Stimulated activated CD4-positive, alpha-beta T cell treated with anti-CD3 and anti-CD28 coated beads, Interleukin-15, amount 100 ng/mL, for 48 hours (primary cell): ENCODE results near the gene FOXI1.
"Not testable (repeated sequence)": the region's sequence is repeated elsewhere in the genome, so short reads cannot be mapped to it uniquely, and the experiment has no call there.

ENCODE experiments used
- DNase-seq, 2 donors: peaks; one replicate each; pipeline ENCODE4 v3.0.0-alpha.2; 2020; ENCODE audit warnings: low read depth in 2 of 2

The FOXI1 gene

DNA sequence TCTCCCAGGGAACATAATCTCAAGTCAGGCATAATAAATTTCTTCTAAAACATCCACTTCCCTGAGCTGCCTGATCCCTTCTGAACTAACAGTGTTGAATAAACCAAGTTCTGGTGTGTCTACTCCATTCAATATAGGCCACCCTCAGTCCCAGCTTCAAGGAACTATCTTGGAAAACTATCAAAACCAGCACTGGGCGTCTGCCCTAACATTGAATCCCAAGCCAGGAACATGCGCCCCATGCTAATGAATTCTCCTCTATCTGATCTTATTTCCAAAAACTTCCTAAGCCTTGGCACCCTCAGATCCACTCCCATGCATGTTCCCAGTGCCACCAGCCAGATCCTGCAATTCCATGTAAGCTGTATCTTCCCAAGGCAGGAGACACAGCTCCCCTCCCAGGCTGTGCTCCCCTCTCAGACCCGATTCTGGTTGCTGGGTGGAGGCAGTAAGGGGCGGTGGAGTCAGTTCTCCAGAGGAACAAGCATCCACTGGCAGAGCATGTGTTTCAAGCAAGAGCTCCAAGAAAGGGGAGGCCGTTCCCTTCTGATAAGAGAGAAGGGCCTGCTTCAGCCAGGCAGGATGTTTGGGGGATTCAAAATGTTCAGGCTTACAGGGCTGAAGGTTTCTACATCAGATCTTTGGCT is 13.1 kb upstream of the FOXI1 start:
- no peak for DNase-seq

DNA sequence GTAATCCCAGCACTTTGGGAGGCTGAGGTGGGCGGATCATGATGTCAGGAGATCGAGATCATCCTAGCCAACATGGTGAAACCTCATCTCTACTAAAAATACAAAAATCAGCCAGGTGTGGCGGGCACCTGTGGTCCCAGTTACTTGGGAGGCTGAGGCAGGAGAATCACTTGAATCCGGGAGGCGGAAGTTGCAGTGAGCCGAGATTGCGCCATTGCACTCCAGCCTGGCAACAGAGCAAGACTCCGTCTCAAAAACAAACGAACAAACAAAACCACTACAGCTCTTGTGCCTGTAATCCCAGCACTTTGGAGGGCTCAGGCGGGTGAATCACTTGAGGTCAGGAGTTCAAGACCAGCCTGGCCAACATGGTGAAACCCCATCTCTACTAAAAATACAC is 11.4 kb upstream of the FOXI1 start:
- DNase-seq: not testable (repeated sequence)

DNA sequence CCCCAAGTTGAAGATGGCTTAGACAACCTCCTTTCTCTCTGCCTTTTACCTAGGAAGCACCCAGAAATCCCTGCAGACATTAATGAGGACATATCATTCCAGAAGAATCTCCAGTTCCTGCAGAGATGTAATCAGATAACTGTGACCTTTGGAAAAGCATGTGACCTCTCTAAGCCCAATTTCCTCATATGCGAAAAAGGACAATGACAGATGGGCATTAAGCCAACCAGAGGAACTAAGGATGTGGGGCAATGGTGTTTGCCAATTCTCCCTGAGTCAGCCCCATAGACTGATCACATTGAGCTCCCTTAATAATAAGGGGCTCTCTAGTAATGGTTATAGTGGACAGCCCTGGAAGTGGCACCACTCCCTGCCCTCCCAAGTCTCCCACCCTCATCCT is 10.1 kb upstream of the FOXI1 start:
- DNase-seq: no peak

DNA sequence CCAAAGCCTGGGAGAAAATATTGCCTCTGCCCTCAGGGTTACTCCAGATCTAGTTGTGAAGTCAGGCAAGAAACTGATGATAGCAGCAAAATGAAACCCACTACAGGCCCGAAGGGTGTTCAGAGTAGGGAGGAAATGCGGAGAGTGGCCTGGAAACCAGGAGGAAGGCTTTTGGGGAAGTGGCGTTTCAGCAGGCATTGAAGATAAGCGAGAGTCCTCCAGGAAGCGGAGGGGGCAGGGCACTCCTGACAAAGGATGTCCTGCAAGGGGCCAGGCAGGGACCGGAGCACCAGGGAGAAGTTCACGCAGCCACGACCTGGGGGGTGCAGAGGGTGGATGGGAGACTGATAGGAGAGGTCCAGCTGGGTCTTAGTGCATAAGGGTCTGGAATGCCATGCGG is 7.8 kb upstream of the FOXI1 start:
- no peak for DNase-seq

DNA sequence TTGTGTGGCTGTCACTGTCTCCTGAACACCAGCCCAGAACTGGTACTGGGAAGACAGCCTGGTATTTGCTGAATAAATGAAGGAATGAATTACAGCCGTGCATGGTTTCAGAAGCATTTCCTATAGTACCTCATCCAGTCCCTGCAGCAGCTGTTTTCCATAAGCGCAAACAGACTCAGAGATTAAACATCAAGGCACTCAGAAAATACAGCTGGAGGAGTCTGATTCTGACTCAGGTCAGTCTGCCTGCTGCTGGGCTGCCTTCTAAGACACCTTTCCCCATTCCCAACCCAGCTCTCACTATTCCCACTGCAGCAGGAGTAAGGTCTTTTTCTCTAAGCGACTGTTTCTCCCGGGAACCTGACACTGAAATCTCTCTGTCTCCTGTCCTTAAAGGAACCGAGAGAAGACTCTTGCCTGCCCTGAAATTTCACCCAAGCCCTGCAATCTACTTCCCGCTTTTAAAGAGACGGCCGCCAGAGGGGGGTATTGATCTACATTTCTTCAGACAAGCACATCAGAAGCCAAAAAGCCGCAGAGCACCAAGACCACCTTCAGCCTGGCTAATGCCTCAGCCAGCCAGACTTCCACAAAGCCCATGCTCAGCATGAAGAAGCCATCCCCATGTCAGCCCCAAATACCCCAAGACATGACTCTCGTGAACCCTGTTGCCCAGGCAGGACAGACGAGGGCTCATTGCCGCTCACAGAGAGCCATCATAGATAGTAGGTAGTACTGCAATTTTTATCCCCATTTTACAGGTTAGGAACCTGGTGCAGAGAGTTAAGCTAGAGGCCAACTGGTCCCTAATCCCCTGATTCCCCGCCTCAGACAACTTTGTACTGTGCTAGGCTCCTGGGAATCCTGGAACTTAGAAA is 5.4 kb upstream of the FOXI1 start:
- DNase-seq: peak; percentile 46 to 61

DNA sequence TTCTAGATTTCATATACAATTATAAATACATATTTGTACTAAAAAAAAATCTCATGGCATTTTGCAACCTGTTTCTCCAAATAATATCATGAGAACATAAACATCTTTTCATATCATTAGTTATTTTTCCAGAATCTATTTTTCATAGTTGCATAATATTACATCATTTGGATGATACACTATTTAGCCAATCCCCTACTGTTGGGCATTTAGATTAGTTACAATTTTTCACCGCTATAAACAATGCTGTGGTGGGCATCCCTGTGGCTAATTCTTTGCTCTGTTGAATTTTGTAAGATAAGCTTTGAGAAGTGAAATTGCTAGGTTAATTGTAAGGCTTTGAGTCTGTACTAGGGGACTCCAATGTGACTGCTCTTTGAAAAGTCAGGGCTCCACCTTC is 2.2 kb upstream of the FOXI1 start:
- DNase-seq: no peak

DNA sequence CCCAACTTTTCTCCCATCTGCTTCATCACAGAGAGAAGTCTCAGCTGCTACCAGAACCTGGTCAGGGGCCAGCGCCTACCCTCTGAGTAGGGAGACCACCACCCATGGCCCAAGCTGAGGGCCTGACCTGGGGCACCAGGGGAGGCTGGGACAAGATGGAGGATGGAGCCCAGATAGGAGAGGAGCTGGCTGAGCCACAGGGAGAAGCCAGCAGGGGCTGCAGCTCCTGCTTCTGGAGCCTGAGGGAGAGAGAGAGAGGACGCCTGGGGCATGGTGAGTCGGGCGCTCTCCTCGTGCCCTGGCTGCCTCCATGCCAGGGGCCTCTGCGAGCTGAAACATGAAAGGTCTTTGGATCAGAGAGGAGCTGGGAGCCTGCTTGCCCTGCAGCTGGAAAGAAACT is 1.4 kb upstream of the FOXI1 start:
- no peak for DNase-seq

DNA sequence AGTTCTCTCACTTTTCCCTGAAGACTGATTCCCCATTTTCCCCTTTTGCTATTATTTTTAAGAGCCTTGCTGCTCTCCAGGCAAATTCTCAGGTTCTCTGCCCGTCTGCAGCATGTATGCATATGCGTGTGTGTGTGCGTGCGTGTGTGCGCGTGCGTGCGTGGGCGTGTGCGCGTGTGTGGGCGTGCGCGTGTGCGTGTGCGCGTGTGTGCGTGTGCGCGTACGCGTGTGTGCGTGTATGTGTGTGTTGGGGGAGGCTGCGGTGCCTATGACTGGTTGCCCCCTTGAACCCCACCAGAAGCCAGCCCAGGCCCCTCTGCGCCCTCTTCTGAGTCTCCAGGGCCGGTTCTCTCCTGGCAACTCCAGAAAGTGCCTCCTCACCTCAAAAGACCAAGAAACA is 987 bp upstream of the FOXI1 start:
- DNase-seq: no peak

DNA sequence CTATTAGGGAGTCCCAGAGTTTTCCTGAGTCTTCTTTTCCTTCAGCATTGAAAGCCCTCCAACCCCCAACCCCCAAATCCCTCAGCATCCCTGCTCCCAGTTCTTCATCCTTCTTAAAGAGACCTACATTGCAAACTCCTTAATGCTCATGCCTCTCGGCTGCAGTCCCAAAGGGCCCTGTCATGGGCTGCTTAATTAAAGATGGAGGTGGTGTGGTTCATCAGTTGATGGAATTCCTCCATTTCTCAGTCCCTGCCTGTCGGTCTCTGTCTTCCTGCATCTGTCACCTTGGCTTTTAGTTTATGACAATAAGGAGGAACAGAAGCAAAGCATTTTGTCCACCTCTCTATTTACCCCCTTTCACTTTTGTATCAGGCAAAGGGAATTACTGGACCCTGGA is 2.0 kb downstream of the FOXI1 start:
- DNase-seq: no peak

DNA sequence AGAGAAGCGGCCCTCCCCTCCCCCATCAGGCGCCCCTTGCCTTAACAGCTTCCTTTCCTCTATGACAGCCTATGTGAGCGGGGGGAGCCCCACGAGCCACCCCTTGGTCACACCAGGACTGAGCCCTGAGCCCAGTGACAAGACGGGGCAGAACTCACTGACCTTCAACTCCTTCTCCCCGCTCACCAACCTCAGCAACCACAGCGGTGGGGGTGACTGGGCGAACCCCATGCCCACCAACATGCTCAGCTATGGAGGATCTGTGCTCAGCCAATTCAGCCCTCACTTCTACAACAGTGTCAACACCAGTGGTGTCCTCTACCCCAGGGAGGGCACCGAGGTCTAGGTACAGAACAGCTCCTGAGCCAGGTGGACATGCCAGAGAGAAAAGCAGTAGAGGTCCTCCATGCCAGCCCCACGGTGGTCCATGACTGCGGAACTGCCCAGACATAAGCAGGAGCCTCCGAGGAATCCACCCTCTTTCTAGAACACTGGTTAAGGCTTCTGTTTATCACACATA is 2.6 kb downstream of the FOXI1 start:
- DNase-seq: no peak

DNA sequence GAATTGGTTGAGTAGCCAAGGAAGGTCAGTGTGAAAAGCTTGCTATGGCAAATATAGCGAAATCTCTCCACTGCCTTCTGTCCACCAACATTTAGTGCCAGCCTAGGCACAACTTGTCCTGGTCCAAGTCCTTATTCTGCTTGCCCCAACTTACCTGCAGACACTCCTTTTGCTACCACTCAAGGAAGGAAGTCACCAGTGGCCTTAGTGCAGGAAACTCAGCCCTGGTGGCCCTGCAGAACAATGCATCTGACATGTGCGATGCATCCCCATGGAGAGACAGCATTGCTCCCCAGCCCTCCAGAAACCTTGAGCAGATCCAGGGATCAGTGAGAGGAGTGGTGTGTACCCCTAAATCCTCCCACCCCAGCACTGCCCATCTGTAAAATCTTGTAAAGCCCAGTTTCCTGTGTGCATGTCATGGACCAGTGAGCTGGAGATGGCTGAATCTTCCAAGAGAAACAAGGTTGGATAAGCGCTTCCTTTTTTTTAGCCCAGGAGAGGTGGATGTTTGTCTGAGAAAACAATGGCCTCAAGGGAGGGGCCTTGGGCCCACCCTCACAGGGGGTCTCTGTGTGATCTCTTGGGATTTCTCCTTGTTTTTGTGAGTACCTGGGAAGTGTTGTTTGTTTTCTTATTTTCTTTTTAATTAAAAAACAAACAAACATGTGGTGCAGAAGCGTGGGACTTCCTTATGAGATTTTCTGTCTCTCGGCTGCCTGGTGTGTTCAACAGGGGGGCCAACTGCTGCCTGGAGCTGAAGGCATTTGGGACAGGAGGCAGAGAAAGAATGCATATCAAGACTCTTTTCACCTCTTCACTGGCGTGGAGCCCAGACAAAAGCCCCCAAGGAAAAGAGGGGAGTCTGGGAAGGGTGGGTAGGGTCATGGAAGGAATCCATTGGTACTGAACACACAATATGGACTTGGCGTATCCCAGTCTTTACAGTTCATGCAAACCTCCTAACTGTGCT is 3.6 kb downstream of the FOXI1 start:
- DNase-seq: no peak

DNA sequence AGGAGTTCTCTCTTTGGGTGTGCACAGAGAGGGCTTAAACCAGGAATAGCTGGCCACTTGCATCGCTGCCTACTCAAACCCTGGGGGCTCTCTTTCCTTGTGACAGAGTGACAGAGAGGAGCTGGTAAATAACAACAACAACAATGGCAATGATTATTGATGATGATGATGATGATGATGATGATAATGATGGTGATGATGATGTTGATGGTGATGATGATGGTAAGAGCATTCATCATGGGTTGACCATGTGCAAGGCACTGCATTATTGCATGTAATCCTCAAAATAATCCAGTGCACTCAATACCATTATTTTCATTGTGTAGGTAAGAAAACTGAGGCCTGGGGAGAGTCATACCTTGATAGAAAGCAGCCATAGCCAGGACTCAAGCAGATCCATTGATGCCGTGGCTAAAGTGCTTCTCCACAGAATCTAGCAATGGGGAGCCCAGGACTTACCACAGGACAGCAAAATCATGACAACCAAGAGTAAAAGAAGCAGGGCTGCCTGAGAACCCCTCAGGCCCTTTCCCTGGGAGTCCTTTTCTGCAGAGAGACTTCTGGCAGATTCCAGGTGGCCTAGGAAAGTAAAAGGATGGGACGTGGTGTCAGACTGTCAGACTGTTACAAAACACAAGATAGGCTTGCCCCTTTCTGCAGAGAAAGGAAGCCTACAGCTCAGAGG is 4.8 kb downstream of the FOXI1 start:
- no peak for DNase-seq

DNA sequence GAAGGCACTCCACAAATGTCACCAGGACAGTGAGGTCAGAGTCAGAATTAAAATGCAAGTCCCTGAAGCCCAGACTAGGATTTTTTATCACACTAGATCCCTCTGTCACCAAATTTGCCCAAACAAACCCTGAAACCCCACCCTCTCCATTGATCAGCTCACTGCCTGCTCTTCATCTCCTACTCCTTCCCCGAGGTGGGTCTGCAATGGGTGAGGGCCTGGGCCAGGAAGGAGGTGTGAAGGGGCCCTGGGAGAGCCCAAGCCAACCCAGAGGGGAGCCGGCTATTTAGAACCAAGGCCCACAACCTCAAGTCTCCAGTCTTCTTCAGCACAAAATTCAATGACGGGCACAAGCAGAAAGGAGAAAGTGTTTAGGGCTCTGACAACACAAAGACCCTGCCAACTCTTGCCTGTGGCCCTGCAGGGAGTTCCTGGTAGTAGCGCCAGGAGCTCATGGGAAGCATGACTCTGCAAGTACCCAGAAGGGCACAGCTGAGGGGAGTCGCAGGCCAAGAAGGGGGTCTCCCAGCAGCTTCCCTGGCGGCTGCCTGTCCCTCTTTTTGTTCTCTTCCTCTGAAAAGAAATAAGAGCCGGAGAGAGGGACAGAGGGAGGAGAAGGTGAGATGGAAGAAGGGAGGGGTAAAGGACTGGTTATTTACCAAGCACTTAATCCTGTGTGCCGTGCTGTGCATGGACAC is 5.5 kb downstream of the FOXI1 start:
- DNase-seq: no peak

DNA sequence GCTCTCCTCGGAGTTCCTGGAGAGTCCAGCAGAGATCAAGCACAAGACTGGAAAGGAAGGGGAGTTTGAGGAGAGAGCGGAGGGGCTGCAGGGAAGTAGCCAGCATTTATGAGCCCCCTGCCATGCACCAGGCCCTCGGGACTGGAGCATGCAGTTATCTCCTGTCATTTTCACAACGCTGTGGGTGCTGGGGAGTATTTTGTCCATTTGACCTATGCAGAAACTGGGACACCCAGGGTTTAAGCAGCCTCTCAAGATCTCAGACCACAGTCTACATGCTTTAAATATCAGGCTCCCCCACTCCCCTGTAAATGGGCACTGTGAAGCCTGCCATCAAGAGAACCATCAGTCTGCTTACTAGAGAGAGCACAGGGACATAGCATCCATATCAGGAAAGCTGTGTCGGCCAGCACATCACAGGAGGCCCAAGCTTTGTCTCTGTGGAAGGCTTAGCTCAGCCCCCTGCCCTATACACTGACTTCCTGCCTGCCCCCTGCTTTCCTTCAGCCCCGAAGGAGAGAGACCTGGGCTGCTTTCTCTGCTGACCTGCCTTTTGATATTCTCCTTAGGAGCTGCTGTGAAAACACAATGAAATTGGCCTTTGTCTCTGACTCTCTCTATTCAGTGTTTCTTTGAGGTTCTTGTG is 7.3 kb downstream of the FOXI1 start:
- DNase-seq: no peak

DNA sequence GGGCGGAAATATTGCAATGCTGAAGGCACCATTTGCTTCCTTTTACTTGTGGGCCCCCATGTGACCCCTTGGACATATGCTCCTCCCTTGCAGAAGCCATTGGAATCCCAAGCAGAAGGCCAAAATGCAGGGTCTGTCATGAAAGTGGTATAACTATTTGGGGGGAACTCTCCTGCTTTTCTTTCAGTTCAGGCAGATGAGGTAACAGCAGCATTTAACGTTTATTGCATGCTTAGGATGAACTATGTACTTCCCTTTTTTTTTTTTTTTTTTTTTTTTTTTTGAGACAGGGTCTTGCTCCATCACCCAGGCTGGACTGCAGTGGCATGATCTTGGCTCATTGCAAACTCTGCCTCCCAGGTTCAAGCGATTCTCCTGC is 7.8 kb downstream of the FOXI1 start:
- no peak for DNase-seq

DNA sequence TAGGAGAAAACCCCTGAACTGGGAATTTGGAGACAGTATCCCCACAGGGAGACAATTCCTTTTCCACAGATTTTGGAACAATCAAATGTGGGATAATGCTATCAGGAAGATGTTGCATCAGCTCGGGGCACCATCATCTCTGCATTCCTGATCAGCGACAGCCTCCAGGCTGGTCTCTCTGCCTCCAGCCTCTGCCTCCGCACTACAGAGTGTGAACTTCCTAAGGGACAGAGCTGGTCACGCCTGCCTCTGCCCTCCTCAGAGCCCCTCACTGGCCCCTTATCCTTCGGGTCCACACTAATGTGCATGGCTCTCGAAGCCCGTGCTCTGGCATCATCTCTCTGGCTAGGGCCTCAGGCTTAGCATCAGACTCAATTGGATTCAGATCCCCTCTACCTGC is 8.6 kb downstream of the FOXI1 start:
- DNase-seq: no peak

DNA sequence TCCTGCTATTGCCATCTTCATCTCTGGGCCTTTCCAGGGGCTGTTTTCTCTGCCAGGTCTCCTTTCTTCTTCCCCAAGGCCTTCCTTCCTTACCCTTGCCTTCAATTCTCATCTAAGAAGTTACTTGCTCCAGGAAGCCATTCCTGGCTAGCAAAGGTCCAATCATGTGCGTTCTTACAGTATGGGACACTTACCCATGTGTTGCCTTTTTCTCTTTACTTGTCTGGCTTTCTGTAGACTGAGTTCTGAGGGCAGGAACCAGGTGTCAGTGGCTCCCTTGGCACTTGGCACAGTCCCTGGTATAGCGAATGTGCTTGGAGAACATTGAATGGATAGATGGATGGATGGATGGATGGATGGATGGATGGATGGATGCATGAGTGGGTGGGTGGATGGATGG is 10.2 kb downstream of the FOXI1 start:
- no peak for DNase-seq

DNA sequence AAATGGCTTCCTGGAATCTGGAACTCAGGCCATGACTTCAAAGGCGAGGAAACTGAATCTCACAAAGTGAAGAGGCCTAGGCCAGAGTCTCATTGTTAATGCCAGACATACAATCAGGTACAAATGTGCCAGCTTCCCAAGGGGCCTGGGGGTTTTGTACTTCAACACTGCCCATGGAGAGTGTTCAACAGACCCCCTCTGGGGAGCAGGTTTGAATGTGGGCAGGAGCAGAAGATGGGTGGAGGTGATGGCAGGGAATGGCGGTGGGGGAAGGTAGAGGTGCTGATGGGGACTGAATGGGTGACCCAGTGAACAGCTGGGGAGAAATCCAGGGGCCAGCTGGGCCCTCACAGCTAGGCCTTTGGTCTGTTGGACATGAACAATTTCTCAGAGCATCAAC is 12.0 kb downstream of the FOXI1 start:
- no peak for DNase-seq

DNA sequence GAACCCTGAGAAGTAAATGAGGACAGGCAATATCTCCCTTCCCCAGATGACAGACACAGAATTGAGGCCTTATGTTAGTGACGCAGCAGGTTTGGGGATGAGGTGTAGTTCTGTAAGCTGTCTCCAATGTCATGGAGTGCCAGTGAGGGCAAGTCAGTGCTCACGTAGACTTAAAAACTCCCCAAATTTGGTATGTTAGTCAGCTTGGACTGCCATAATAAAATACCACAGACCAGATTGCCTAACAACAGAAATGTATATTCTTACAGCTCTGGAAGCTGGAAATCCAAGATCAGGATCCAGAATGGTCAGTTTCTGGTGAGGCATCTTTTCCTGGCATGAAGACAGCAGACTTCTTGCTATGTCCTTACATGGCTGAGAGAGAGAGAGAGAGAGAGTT is 14.9 kb downstream of the FOXI1 start:
- no peak for DNase-seq

DNA sequence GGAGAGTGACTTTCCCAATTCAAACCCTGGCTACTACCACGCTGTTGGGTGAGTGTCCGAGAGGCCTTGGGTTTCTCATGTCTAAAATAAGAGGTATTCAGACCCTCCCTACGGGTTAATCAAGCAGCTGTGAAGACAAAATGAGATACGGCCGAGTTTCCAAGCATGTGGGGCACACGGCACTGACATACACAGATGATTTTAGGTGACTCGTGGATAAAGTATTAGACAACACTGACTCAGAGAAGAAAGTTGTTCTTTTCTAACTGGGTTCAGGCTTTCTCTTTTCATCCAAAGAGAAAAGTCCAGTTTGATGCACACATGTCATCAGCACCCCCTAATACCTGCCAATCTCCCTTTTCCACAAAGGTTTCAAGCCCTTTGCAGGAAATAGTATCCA is 15.6 kb downstream of the FOXI1 start:
- DNase-seq: no peak
